AG09309 (cell line): ENCODE results near the gene ALG1.

Experiments used
- DNase-seq: peaks from one replicate; pipeline ENCODE4 v3.0.0-alpha.2; 2010; ENCODE audit warnings: low read depth
- H3K4me3 ChIP-seq: 2 replicates; pipeline ENCODE4 v1.5.1; 2011; ENCODE audit warnings: mild to moderate bottlenecking, low read depth, low read length, moderate library complexity; ENCODE audit not compliant: control insufficient read depth
- TF ChIP-seq, protein P1 (sequence below): IDR thresholded peaks from 2 replicates; pipeline ENCODE4 v1.5.1; 2011; ENCODE audit warnings: mild to moderate bottlenecking, low read depth, low read length, inconsistent platforms; ENCODE audit not compliant: insufficient read depth, control insufficient read depth; ENCODE audit errors: missing control alignments

ALG1 gene

DNA sequence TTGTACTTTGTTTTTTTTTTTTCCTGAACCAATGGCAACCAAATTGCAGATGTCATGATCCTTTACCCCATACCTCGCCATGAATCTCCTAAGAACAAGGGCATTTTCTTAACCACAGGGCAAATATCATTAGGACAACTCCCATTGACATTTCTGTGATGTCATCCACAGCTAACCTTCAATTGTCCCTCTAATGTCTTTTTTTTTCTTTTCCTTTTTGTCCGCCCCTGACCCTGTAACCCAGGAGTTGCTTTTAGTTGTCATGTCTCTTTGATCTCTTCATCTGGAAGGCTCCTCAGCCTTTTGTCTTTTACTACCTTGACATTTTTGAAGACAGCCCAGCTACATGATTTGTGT, 37.5 kb upstream of the ALG1 start:
- no peak for DNase-seq
- H3K4me3 ChIP-seq: peak overlapping the region; percentile 61
- TF ChIP-seq, protein P1, sequence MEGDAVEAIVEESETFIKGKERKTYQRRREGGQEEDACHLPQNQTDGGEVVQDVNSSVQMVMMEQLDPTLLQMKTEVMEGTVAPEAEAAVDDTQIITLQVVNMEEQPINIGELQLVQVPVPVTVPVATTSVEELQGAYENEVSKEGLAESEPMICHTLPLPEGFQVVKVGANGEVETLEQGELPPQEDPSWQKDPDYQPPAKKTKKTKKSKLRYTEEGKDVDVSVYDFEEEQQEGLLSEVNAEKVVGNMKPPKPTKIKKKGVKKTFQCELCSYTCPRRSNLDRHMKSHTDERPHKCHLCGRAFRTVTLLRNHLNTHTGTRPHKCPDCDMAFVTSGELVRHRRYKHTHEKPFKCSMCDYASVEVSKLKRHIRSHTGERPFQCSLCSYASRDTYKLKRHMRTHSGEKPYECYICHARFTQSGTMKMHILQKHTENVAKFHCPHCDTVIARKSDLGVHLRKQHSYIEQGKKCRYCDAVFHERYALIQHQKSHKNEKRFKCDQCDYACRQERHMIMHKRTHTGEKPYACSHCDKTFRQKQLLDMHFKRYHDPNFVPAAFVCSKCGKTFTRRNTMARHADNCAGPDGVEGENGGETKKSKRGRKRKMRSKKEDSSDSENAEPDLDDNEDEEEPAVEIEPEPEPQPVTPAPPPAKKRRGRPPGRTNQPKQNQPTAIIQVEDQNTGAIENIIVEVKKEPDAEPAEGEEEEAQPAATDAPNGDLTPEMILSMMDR: no peak

DNA sequence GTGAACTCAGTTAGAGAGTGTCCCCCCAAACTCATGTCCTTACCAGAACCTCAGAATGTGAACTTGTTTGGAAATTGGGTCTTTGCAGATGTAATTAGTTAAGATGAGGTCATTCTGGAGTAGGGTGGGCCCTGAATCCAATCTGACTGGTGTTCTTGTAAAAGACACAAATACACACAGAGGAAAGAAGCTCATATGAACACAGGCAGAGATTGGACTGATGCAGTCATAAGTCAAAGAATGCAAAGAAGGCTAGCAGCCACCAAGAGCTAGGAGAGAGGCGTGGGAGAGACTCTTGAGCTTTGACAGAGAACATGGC, 35.8 kb upstream of the ALG1 start:
- TF ChIP-seq, protein P1: no peak
- no peak for DNase-seq
- H3K4me3 ChIP-seq: no peak overlapping the region

DNA sequence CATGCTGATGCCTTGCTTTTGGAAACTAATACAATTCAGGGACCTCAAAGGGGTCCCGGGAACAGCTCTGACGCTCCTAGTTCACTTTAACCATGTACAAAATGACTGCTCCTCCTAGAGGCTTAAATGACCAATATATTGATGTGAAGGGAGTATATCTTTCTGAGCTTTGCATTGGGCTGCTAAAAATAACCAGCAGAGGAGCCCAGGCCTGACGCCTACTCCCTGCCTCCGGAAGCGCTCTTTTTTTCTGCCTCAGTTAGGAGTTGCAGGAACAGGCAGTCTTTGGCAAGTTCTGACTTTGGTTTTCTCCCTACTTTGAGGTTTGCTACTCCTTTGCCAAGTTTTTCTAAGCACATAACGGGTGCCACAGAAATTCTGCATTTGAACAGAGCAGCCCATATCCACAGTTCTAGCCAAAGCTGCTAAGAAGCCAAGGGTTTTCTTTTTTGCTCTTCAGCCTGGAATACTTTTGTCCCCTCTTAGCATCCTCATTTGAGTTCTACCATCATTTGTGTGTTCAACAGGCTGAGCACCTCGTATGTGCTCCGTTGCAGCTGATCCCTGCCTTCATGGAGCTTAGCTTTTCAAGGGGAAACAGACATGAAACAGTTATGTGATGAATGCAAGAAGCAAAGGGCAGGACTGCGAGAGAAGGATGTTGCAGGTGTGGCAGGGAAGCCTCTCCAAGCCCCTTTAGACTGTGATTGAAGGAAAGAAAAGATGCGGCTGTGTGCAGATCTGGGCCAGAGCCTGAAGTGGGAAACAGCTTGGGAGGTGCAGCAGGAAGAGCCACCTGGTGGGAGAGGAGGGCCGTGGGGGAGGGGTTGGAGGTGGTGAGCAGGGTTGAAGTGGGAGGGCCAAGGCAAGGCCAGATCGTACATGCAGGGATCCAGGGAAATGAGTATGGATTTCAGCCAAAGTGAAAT, 35.2 kb upstream of the ALG1 start:
- DNase-seq: no peak
- H3K4me3 ChIP-seq: no peak overlapping the region
- TF ChIP-seq, protein P1: no peak

DNA sequence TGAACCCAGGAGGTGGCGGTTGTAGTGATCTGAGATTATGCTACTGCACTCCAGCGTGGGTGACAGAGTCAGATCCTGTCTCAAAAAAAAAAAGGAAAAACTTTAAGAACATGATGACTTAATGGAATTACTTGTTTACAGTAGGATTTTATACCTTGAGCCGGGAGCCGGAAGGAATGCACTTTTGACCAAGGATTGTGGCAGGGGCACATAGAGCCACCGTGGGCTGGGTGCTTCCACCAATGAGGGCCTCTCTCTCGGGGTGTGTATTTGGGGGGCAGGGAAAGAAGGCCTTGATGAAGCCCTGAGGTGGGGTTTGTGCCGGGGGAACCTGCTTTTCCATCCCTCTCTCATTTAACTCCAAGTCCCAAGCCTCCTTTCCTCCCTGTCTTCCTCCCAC, 31.2 kb upstream of the ALG1 start:
- DNase-seq: no peak
- TF ChIP-seq, protein P1: no peak
- no peak overlapping the region for H3K4me3 ChIP-seq

DNA sequence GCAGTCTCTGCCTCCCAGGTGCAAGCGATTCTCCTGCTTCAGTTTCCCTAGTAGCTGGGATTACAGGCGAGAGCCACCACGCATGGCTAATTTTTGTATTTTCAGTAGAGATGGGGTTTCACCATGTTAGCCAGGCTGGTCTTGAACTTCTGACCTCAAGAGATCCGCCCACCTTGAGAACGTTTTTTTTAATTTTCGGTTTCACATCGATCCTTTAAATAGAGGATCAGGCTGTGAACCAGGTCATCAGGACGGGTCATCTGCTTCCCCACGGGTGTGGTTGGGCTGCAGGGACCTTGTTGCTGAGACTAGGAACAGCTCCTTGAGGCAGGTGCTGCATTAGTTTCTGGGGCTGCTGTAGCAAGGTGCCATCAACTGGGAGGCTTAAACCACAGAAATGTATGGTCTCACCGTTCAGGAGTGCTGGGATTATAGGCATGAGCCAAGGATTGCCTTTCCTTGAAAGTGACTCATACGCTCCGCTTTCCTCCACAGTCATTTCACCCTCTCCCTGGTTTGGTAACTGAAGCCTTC, 30.0 kb upstream of the ALG1 start:
- TF ChIP-seq, protein P1: no peak
- DNase-seq: no peak

DNA sequence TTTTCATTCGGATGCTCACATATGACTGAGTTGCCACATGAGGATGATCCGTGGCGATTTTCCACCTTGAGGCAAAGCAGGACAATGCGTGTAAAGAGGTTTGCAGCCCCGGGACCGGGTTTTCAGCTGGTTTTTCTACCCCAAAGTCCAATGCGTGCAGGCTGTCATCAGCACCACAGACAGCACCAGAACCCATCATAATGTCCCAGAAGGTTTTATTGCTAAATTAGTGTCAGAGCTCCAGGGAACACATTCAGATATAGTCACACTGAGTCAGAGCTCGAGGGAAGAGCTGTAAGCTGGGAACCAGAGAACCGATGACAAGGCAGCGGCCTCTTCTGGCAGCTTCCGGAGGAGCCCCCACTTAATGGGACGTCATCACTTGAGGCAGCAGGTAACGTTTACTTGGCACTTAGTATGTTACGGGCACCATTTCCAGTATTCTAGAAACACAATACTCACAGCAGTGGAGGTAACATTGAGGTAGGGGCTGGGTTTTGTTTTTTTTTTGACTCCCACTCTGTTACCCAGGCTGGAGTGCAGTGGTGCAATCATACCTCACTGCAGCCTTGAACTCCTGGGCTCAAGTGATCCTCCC, 29.0 kb upstream of the ALG1 start:
- TF ChIP-seq, protein P1: no peak
- H3K4me3 ChIP-seq: no peak overlapping the region
- no peak for DNase-seq

More for the DNA sequence above, 30.0 kb upstream of the ALG1 start:
- H3K4me3 ChIP-seq: no peak overlapping the region
